ENCODE data around the gene TULP4.

The TULP4 gene

GRCh38 chr6:158413814-158414565 lies 101.7 kb downstream of the TULP4 start:
- DNase-seq (ENCODE audit: low spot score): no peak
- no peak overlapping the region for H3K4me3 ChIP-seq
- TF ChIP-seq CTCF (IDR thresholded peaks at IDR 0.05): no peak
- H3K27ac ChIP-seq: no peak overlapping the region

- no peak for TF ChIP-seq CTCF (IDR thresholded peaks at IDR 0.05)
- DNase-seq (ENCODE audit: low spot score): no peak
- H3K27ac ChIP-seq: no peak overlapping the region
- H3K4me3 ChIP-seq: no peak overlapping the region
These were observed 102.6 kb downstream of the TULP4 start for GRCh38 chr6:158414851-158415262.

GRCh38 chr6:158415666-158416065 lies 103.4 kb downstream of the TULP4 start:
- H3K27ac ChIP-seq: no peak overlapping the region
- no peak for DNase-seq (ENCODE audit: low spot score)
- H3K4me3 ChIP-seq: no peak overlapping the region
- no peak for TF ChIP-seq CTCF (IDR thresholded peaks at IDR 0.05)

GRCh38 chr6:158416883-158417759 lies 104.9 kb downstream of the TULP4 start:
- DNase-seq (ENCODE audit: low spot score): no peak
- no peak overlapping the region for H3K27ac ChIP-seq
- TF ChIP-seq CTCF (IDR thresholded peaks at IDR 0.05): no peak

GRCh38 chr6:158417760-158418098 lies 105.5 kb downstream of the TULP4 start:
- no peak for DNase-seq (ENCODE audit: low spot score)
- Histone ChIP-seq H3K4me3 (no peak overlapping the region), H3K27ac (no peak overlapping the region)
- TF ChIP-seq CTCF (IDR thresholded peaks at IDR 0.05): no peak

More at GRCh38 chr6:158416883-158417759, 104.9 kb downstream of the TULP4 start:
- no peak overlapping the region for H3K4me3 ChIP-seq

- no peak for TF ChIP-seq CTCF (IDR thresholded peaks at IDR 0.05)
- Histone ChIP-seq H3K4me3 (no peak overlapping the region), H3K27ac (no peak overlapping the region)
- DNase-seq (ENCODE audit: low spot score): no peak
These were observed 106.2 kb downstream of the TULP4 start for GRCh38 chr6:158418501-158418900.

Data from coronary artery (tissue), 2 donors.